Endometrial microvascular endothelial cells (primary cell): ENCODE measurements around the gene SHLD2. TPM values are rescaled to one million over a fixed set of nuclear protein-coding genes. Genes with fewer than 3 reads are reported as not detected.
"Not testable (repeated sequence)": the region's sequence is repeated elsewhere in the genome, so short reads cannot be mapped to it uniquely, and the experiment has no call there.

ENCODE experiments used
- in situ Hi-C: cut with HindIII; loops from 2 replicates; pipeline ENCODE4 v1.10.0; 2017; ENCODE audit warnings: low sequenced_read_pairs, low pct_unique_long_range_greater_than_20kb; ENCODE audit errors: inconsistent ontology term
- total RNA-seq: library from RNA; depleted of rRNA; stranded (reverse); fragments of >200 nt; gene quantifications from one replicate; pipeline ENCODE4 v1.2.3, GENCODE V29; 2015; ENCODE audit errors: inconsistent ontology term

SHLD2 gene
- total RNA-seq, 1 donor from 2014 or later: 21.6 TPM

DNA sequence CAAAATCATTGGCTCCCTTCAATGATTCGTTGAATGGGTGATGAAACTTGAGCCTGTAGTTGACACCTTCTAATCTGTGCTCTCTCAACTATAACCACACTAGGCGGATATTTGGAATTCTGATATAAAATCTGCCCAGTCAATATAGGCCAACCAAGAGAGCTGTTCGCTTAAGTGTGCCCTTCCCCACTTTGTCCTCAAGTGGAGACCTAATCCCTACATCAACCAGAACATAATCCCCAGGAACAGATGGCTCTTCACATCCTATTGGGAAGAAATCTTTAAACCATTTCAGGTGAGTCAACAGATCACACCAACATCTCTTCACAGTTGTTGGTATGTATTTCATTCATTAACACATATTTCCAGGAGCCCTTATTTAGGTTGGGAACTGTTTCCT is 96.8 kb downstream of the SHLD2 start:
- in situ Hi-C loops: not testable (repeated sequence)

DNA sequence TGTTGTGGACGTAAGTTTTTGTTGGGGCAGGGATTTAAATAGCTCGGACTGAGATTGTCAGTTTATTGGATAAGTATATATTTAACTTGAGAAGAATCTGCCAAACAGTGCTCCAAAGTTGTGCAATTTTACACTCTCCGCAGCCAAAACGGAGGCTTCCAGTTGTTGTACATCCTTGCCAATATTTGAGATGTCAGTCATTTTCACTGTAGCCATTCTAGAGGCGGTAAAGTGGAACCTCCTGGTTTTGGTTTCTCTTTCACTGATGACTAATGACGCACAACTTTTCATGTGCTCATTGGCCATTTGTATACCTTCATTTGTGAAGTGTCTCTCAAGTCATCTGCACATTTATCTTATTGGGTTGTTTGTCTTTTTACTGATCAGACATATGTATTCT is 105.9 kb downstream of the SHLD2 start:
- in situ Hi-C loops: not testable (repeated sequence)

DNA sequence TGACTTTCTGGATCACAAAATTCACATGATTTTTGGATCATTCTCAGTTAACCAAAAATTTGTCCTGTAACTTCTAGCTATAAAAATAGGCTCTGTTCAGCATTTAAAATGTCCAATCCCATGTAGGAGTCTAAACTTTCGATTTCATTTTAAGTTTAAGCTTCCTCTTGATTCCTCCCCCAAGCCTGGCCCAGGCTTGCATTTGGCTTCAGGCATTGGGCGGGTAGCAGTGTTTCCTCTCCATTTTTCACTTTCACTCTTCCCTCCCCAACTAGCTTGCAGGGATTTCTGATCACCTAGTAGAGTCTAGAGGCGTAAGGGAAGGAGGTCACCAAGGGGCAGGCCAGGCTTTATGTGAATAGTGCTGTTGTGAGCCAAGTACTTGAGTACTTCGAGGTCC is 109.8 kb downstream of the SHLD2 start:
- in situ Hi-C loops: not testable (repeated sequence)

DNA sequence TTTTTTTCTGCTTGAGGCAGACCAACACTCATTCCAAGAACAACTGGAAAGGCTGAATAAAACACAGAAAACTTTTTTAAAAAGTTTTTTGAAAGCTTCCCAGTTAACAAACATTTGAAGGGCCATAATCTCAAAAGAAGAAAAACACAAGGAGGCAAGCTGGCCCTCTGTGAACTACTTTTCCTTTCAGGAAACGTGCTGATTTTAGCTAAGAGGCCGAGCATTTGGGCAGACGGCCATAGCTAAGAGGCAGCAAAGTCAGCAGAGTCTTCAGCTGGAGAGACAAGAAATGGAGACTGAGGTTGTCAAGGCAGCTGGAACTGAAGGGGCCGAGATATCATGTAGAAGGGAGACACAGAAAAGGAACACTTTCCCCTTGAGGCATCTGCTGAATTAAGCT is 111.9 kb downstream of the SHLD2 start:
- in situ Hi-C loops: not testable (repeated sequence)

DNA sequence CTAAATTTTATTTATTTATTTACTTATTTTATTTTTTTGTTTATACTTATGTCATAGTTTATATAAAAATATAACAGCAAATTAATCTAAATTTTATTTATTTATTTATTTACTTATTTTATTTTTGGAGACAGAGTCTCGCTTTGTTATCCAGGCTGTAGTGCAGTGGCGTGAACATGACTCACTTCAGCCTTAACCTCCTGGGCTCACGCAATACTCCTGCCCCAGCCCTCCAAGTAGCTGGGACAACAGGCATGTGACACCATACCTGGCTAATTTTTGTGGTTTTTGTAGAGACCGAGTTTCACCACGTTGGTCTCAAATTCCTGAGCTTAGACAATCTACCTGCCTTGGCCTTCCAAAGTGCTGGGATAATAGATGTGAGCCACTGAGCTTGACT is 115.3 kb downstream of the SHLD2 start:
- in situ Hi-C loops: not testable (repeated sequence)

GRCh38 chr10:87211848-87212247 is 116.8 kb downstream of the SHLD2 start:
- in situ Hi-C loops: not testable (repeated sequence)

- in situ Hi-C loops: not testable (repeated sequence)
These were observed 118.3 kb downstream of the SHLD2 start for GRCh38 chr10:87213150-87213765.

- in situ Hi-C loops: not testable (repeated sequence)
These were observed 118.8 kb downstream of the SHLD2 start for GRCh38 chr10:87213806-87214205.

DNA sequence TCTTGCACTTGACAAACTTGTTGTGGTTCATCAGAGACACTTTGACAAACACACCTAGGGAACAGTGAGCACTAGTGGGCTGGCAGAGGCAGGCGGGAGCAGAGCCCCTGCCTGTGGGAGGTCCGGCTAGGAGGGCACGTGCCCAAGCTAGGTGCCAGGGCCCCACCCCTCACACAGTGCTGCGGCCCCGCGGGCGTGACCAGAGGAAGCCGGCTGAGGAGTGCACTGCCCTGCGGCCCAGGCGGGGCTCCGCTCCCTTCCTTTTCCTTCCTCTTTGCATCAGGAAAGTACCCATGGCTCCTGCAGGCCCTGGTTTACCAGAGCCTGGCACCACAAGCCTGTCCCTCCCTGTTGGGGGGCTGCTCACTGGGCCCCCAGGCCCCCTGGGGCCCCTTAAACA is 121.1 kb downstream of the SHLD2 start:
- in situ Hi-C loops: not testable (repeated sequence)

DNA sequence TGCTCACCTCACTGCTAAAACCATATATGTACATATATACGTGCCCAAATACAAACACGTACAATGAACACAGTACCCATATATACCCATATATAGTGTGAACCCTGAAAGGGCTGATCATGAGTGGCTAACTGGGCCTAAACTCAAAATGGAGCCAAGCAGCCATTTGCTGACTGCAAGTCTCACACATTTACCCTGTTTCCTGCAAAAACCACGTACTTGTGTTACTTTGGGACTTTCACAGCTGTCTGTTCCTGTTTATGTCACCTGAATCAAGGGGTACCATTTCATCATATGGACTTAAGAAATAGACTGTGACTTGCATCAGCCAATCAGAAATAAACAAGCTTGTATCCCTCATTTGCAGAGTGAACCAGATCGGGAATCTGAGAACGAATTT is 124.4 kb downstream of the SHLD2 start:
- in situ Hi-C loops: not testable (repeated sequence)

- in situ Hi-C loops: not testable (repeated sequence)
These were observed 127.8 kb downstream of the SHLD2 start for GRCh38 chr10:87222789-87223188.

GRCh38 chr10:87225148-87225547 is 130.1 kb downstream of the SHLD2 start, which contains the start of gene NUTM2A:
NUTM2A (plus strand) TSS chr10:87225448; CDS start chr10:87225831, 383 bp downstream.
- in situ Hi-C loops: not testable (repeated sequence)

DNA sequence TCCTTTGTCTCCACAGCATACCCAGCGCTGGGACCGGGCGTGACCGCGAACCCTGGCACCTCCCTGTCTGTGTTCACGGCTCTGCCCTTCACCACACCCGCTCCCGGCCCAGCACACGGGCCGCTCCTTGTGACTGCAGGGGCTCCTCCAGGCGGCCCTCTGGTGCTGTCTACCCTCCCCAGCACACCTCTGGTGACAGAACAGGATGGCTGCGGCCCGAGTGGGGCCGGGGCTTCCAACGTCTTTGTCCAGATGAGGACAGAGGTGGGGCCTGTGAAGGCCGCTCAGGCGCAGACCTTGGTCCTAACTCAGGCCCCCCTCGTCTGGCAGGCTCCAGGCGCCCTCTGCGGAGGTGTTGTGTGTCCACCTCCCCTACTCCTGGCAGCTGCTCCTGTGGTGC is 133.2 kb downstream of the SHLD2 start:
- in situ Hi-C loops: not testable (repeated sequence)

DNA sequence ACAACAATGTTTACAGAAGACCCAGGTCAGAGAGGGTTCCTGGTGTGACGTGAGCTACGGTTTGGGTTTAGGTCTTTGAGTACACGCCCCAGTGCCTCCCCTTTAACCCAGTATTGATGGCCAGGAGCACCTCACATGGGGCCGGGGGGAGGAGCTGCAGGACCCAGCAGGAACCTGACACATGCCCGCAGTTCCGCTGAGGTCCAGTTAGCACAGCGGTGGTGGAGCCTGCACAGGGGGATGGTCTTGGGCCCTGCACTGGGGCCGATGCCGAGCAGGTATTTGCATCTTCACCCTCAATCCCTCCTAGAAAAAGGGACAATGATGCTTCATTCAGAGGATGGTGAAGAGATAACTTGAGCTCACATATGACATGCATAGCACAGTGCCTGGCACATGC is 134.2 kb downstream of the SHLD2 start:
- in situ Hi-C loops: not testable (repeated sequence)

GRCh38 chr10:87234854-87235253 is 139.8 kb downstream of the SHLD2 start:
- in situ Hi-C loops: not testable (repeated sequence)

GRCh38 chr10:87237244-87237643 is 142.2 kb downstream of the SHLD2 start:
- in situ Hi-C loops: not testable (repeated sequence)

DNA sequence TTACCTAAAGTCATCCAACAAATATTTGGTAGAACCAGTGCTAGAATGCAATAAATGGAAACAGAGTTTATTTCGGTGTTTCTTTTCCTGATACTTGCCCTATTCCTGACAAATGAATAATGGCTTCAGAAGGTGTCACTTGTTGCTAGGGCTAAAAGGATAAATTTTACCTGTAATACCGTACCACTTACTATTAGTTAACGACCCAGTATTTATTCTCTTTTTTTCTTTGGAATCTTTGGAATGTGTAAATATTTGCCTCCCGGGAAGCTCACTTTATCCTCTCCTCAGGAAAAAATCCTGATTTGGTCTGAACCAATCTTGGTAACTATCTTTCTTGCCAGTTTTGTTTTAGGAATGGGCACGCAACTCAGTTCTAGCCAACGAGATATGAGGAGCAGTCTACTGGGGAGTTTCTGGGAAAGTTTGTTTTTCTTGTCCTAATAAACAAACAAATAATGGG is 144.4 kb downstream of the SHLD2 start:
- in situ Hi-C loops: not testable (repeated sequence)
